ENCODE measurements around the gene TTC28.

TTC28 gene

GRCh38 chr22:27935897-27936296, 743.7 kb downstream of the TTC28 start:
- TF ChIP-seq POLR2A (IDR thresholded peaks at IDR 0.05; ENCODE audit: extremely low read depth, insufficient read length), result no peak
- no peak for TF ChIP-seq MYC (IDR thresholded peaks at IDR 0.05; ENCODE audit: low read depth, low read length)
- TF ChIP-seq CTCF (IDR thresholded peaks at IDR 0.05; ENCODE audit: low read depth, low read length), result no peak
- no peak for TF ChIP-seq MAX (IDR thresholded peaks at IDR 0.05; ENCODE audit: low read depth, low read length)
- no peak overlapping the region for H3K4me3 ChIP-seq (ENCODE audit: low read depth, low read length)

GRCh38 chr22:27934069-27934468, 745.6 kb downstream of the TTC28 start:
- no peak overlapping the region for H3K4me3 ChIP-seq (ENCODE audit: low read depth, low read length)

More at GRCh38 chr22:27935897-27936296, 743.7 kb downstream of the TTC28 start:
- DNase-seq (ENCODE audit: low read depth), result no peak

GRCh38 chr22:27933186-27933983, 746.3 kb downstream of the TTC28 start:
- H3K4me3 ChIP-seq (ENCODE audit: low read depth, low read length), result no peak overlapping the region
- no peak for TF ChIP-seq POLR2A (IDR thresholded peaks at IDR 0.05; ENCODE audit: extremely low read depth, insufficient read length)
- TF ChIP-seq CTCF (IDR thresholded peaks at IDR 0.05; ENCODE audit: low read depth, low read length), result no peak
- no peak for DNase-seq (ENCODE audit: low read depth)

More at GRCh38 chr22:27934069-27934468, 745.6 kb downstream of the TTC28 start:
- no peak for TF ChIP-seq POLR2A (IDR thresholded peaks at IDR 0.05; ENCODE audit: extremely low read depth, insufficient read length)
- no peak for TF ChIP-seq MAX (IDR thresholded peaks at IDR 0.05; ENCODE audit: low read depth, low read length)
- no peak for TF ChIP-seq CTCF (IDR thresholded peaks at IDR 0.05; ENCODE audit: low read depth, low read length)
- no peak for TF ChIP-seq MYC (IDR thresholded peaks at IDR 0.05; ENCODE audit: low read depth, low read length)
- no peak for DNase-seq (ENCODE audit: low read depth)

- DNase-seq (ENCODE audit: low read depth), result no peak
- no peak for TF ChIP-seq MAX (IDR thresholded peaks at IDR 0.05; ENCODE audit: low read depth, low read length)
- no peak for TF ChIP-seq MYC (IDR thresholded peaks at IDR 0.05; ENCODE audit: low read depth, low read length)
- no peak for TF ChIP-seq CTCF (IDR thresholded peaks at IDR 0.05; ENCODE audit: low read depth, low read length)
- TF ChIP-seq POLR2A (IDR thresholded peaks at IDR 0.05; ENCODE audit: extremely low read depth, insufficient read length), result no peak
- no peak overlapping the region for H3K4me3 ChIP-seq (ENCODE audit: low read depth, low read length)
Measured at GRCh38 chr22:27930331-27931060, 749.1 kb downstream of the TTC28 start.

Data from NB4 (cell line).